Measurements from ENCODE around the gene MYOT.
A peak's percentile ranks its signal among the peaks of the same experiment; 100 is the strongest.

Gene MYOT

DNA sequence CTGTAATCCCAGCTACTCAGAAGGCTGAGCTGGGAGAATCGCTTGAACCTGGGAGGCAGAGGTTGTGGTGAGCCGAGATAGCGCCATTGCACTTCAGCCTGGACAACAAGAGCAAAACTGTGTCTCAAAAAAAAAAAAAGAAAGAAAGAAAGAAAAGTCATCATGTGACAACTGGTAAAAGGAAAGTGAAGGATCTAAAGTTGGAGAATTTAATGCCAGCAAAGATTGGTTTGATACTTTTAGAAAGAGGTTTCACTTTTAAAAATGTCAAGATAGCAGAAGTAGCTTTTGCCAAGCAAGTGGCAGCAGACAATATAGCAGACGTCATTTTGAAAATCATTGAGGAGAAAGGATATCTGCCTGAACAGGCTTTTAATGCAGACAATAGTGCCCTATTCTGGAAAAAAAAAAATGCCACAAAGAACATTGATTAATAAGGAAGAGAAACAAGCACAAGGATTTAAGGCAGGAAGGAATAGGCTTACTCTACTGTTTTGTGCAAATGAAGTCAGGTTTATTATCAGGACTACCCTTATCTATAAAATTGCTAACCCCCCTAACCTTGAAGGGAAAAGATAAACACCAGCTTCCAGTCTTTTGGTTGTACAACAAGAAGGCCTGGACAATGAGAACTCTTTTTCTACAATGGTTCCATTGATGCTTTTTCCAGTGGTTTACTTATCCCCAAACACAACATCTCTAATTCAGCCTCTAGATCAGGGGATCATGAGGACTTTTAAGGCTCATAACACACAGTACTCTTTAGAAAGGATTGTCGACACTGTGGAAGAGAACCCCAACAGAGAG is 33.6 kb downstream of the MYOT start:
- no peak for TF ChIP-seq EZH2phosphoT487 (IDR thresholded peaks at IDR 0.05; ENCODE audit: borderline replicate concordance, low read length)
- TF ChIP-seq, protein P1, sequence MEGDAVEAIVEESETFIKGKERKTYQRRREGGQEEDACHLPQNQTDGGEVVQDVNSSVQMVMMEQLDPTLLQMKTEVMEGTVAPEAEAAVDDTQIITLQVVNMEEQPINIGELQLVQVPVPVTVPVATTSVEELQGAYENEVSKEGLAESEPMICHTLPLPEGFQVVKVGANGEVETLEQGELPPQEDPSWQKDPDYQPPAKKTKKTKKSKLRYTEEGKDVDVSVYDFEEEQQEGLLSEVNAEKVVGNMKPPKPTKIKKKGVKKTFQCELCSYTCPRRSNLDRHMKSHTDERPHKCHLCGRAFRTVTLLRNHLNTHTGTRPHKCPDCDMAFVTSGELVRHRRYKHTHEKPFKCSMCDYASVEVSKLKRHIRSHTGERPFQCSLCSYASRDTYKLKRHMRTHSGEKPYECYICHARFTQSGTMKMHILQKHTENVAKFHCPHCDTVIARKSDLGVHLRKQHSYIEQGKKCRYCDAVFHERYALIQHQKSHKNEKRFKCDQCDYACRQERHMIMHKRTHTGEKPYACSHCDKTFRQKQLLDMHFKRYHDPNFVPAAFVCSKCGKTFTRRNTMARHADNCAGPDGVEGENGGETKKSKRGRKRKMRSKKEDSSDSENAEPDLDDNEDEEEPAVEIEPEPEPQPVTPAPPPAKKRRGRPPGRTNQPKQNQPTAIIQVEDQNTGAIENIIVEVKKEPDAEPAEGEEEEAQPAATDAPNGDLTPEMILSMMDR (IDR thresholded peaks at IDR 0.05; ENCODE audit: low read depth, low read length, poor library complexity, severe bottlenecking): no peak
- Histone ChIP-seq H3K27ac (ENCODE audit: low read depth, low read length) (peak overlapping the region; percentile 34), H3K4me1 (ENCODE audit: control insufficient read depth, low read length) (peaks cover 82% of the 10 kb centered on the region), H3K9me3 (ENCODE audit: control insufficient read depth, insufficient read depth, low read length) (no peaks in the 10 kb centered on the region), H4K20me1 (ENCODE audit: control insufficient read depth, insufficient read depth, low read depth, low read length) (no peaks in the 10 kb centered on the region), H3F3A (ENCODE audit: control insufficient read depth, insufficient read depth) (peaks cover 8% of the 10 kb centered on the region; the same call in 1 of the 2 replicates), H3K79me2 (ENCODE audit: control insufficient read depth, low read length) (no peaks in the 10 kb centered on the region), H3K4me3 (ENCODE audit: low read length) (peak overlapping the region; percentile 48), H3K4me2 (ENCODE audit: low read length) (peak overlapping the region; percentile 59), H3K27me3 (ENCODE audit: control insufficient read depth, low read length) (no peaks in the 10 kb centered on the region), H3K9me2 (replicated peaks; ENCODE audit: control insufficient read depth, low read length) (no peaks in the 10 kb centered on the region), H3K36me3 (ENCODE audit: control insufficient read depth, low read length) (no peaks in the 10 kb centered on the region)

DNA sequence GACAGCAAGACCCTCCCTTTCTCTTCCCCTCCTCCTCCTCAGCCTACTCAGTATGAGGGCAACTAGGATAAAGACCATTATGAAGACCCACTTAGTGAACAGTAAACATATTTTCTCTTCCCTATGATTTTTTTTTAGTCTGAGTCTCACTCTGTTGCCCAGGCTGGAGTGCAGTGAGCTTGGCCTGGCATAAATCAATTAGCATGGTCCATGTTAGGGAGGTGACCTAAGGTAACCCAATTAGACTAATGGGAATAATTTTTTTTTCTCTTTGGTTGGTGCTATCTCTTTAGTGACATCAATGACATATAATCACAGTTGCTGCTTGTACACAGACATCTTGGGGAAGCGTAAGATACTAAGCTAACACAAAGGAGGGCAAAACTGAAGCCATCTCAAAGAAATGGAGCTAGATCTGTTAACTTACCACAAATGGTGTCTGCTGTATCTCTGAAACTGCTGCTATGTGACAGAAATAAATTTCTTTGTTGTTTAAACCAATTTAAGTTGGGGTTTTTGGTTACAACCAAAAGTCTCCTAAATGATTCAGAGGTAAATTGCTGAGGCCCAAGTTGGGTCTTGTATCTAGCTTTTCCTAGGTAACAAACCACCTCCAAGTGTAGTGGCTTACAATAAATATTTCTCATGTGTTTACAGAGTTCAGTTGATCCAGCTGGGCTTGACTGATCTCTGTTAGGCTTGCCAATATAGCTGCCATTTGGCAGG is 34.9 kb downstream of the MYOT start:
- H3K9me3 ChIP-seq (ENCODE audit: control insufficient read depth, insufficient read depth, low read length): no peaks in the 10 kb centered on the region
- peak overlapping the region; percentile 59 for H3K4me2 ChIP-seq (ENCODE audit: low read length)
- TF ChIP-seq, protein P1 (IDR thresholded peaks at IDR 0.05; ENCODE audit: low read depth, low read length, poor library complexity, severe bottlenecking): no peak
- TF ChIP-seq EZH2phosphoT487 (IDR thresholded peaks at IDR 0.05; ENCODE audit: borderline replicate concordance, low read length): no peak
- no peaks in the 10 kb centered on the region for H3K27me3 ChIP-seq (ENCODE audit: control insufficient read depth, low read length)
- H3K9me2 ChIP-seq (replicated peaks; ENCODE audit: control insufficient read depth, low read length): no peaks in the 10 kb centered on the region
- peaks cover 5% of the 10 kb centered on the region; the same call in 1 of the 2 replicates for H3F3A ChIP-seq (ENCODE audit: control insufficient read depth, insufficient read depth)
- no peaks in the 10 kb centered on the region for H3K79me2 ChIP-seq (ENCODE audit: control insufficient read depth, low read length)
- H3K36me3 ChIP-seq (ENCODE audit: control insufficient read depth, low read length): no peaks in the 10 kb centered on the region
- peaks cover 69% of the 10 kb centered on the region for H3K4me1 ChIP-seq (ENCODE audit: control insufficient read depth, low read length)
- no peak overlapping the region for H3K27ac ChIP-seq (ENCODE audit: low read depth, low read length)
- H3K4me3 ChIP-seq (ENCODE audit: low read length): peak overlapping the region; percentile 48; the same call in 1 of the 2 replicates
- no peaks in the 10 kb centered on the region for H4K20me1 ChIP-seq (ENCODE audit: control insufficient read depth, insufficient read depth, low read depth, low read length)

DNA sequence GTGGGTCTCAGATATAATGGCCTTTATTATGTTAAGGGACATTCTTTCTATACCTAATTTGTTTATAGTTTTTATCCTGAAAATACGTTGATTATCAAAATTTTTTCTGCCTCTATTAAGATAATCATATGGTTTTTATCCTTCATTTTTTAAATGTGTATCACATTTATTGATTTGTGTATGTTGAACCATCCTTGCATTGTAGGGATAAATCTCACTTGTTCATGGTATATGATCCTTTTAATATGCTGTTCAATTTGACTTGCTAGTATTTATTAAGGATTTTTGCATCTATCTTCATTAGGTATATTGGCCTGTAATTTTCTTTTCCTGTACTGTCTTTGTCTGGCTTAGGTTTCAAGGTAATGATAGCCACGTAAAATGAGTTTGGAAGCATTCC is 47.1 kb downstream of the MYOT start:
- Histone ChIP-seq H3K79me2 (ENCODE audit: control insufficient read depth, low read length) (no peaks in the 10 kb centered on the region), H3K36me3 (ENCODE audit: control insufficient read depth, low read length) (no peaks in the 10 kb centered on the region; the same call in 1 of the 2 replicates), H3K27ac (ENCODE audit: low read depth, low read length) (no peak overlapping the region), H3K9me2 (replicated peaks; ENCODE audit: control insufficient read depth, low read length) (no peaks in the 10 kb centered on the region), H3K4me2 (ENCODE audit: low read length) (no peak overlapping the region), H3K4me1 (ENCODE audit: control insufficient read depth, low read length) (no peaks in the 10 kb centered on the region), H3K27me3 (ENCODE audit: control insufficient read depth, low read length) (no peaks in the 10 kb centered on the region), H3F3A (ENCODE audit: control insufficient read depth, insufficient read depth) (no peaks in the 10 kb centered on the region), H3K4me3 (ENCODE audit: low read length) (no peak overlapping the region), H4K20me1 (ENCODE audit: control insufficient read depth, insufficient read depth, low read depth, low read length) (no peaks in the 10 kb centered on the region), H3K9me3 (ENCODE audit: control insufficient read depth, insufficient read depth, low read length) (peaks cover 3% of the 10 kb centered on the region)
- TF ChIP-seq, protein P1 (IDR thresholded peaks at IDR 0.05; ENCODE audit: low read depth, low read length, poor library complexity, severe bottlenecking): no peak
- no peak for TF ChIP-seq EZH2phosphoT487 (IDR thresholded peaks at IDR 0.05; ENCODE audit: borderline replicate concordance, low read length)

Measured in DOHH2 (cell line).